Activated gamma-delta T cell (primary cell): ENCODE data around the gene ARRB1.
"Not testable (repeated sequence)": the region's sequence is repeated elsewhere in the genome, so short reads cannot be mapped to it uniquely, and the experiment has no call there.

ENCODE experiments used
- DNase-seq: peaks from one replicate; lab custom pipeline; 2025; lab: John Stamatoyannopoulos, UW

ARRB1 gene

DNA sequence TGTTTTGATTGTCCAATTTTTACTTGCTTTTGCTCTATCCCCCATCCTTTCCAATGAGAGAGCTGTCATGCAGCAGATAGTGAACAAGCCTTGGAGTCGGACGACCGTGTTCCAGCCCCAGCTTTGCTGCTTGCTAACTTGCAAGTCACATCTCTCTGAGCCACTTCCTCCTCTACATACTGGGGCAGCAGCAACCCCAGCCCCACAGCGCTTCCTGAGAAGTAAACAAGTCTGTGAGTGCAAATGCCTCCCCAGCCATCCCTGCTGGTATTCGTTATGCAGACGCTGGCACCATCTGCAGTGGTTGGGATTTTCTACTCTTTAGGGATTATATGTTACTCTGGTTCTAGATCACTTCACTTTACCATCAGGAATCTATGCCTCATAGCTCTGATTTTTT is 75.9 kb downstream of the ARRB1 start:
- no peak for DNase-seq

DNA sequence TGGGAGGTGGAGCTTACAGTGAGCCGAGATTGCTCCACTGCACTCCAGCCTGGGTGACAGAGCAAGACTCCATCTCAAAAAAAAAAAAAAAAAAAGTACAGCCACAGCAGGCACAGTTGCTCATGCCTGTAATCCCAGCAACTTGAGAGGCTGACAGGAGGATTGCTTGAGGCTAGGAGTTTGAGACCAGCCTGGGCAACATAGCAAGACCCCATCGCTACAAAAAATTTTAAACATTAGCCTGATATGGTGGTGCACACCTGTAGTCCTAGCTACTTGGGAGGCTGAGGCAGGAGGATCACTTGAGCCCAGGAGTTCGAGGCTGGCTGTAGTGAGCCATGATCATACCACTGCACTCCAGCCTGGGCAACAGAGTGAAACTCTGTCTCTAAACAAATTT is 76.7 kb downstream of the ARRB1 start:
- DNase-seq = not testable (repeated sequence)

DNA sequence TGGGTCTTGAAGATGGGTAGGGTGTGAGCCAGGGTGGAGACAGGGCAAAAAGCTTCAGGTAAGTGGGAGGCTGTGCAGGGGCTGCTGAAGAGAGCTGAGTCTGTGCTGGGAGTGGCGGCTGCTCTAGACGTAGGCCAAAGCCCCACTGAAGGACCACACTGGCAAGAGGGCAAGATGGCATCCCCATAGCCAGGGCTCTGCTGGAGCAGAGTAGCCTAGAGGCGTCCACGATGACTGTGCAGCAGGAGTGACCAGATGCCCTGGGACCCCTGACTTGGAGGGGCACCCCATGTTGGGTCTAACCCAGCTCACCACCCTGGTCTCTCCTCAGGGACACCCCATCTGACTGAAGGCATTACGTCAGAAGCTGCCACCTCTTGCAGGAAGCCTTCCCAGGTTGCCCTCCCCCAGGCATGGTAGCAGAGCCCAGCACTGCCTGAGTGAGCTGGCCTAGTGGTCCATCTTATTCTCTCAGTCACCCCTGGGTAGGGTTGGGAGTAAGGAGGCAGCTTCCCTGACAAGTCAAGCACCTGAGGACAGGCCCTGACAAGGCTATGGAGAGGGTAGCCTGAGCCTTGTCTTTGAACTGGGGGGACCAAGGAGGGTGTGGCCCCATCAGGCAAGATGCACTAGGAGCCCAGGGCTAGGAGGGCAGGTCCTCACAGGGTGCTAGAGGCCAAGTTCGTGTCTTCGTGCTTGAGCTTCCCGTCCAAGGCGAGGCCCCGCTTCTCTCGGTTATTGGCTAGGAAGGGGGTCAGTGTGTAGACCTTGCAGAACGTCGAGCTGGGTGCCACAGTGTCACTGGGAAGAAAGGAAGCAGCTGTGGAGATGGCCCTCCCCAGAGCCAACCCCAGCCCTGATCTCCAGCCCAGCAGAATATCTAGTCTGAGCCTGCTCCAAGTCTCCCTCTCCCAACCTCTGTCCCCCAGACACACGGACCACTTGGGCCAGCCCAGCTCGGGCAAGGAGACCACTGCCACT is 77.8 kb downstream of the ARRB1 start:
- DNase-seq = no peak

DNA sequence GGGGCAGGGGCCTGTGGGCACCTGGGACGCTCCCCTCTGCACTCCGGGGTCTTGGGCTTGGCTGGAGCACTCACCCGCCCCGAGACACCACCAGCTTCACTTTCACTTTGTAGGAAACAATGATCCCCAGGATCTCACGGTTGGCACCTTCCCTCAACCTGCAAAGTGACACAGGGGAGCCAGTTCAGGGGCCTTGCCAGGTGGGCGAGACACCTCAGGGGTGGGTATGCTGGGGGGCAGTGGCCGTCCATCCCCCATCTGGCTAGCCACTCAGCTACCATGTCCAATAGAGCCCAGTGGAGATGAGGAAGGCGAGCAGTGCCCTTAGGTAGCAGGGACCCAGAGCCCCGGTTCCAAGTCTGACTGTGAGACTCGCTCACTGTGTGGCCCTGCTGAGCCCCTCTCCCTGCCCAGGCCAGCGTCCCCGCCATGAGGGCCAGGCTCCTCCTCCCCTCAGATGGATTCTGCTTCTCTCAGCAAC is 78.6 kb downstream of the ARRB1 start:
- DNase-seq = no peak

DNA sequence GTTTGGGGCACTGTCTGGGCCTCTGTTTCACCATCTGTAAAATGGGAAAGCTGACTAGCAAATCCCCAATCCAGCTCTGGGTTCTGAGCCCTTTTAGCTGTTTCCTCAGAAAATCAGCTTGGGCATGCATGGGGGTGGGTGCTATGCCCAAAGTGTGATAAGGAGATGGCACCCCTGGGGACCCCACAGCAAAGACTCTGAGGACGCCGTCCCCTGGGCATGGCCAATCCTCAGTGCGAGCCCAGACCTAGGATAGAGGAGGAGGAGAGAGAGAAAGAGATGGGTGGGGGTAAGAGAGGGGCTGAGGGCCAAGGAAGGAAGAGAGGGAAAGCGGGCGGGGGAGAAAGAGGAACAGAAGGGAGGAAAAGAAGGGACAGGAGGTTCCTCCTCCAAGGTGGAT is 79.1 kb downstream of the ARRB1 start:
- DNase-seq = no peak

DNA sequence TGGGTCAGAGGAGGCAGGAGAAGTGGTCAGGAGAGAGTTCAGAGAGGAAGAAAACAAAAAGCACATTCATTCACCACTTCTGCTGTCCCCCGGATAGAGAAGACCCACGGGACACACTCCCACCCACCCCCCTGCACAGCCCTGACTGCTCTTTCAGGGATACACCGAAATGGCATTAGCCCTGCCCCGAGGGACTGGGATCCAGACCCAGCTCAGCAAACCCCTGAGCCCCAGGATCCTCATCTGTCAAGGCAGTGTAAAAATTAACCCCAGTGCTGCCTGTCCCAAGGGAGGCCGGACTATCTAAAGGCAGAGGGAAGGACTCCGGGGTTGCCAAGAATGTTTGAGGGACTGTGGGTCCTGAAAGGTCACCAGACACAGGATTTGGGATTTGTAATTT is 79.7 kb downstream of the ARRB1 start:
- DNase-seq = no peak

DNA sequence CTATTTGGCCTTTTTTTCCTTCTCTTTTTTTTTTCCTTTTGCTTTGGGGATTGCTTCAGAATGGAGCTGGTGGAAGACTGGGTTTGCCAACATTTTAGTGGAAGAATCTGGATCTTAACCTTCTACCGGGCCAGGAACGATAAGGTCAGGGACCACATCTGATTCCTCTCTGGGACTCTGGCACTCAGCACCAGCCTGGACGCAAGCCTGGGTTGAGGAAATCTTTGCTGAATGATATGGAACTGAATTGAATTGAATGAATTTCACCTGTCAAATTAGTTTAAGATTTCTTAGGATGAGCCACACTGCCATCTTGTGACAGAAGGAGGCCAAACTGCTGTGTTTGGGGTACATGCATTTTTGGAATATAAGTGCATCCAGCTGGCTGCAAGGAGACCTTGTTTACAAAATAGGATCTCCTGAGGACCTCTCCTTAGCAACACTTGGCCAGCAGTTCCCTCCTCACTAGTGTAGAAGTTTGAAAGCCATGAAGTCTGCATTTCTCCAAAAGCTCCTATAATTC is 80.5 kb downstream of the ARRB1 start:
- DNase-seq = no peak

DNA sequence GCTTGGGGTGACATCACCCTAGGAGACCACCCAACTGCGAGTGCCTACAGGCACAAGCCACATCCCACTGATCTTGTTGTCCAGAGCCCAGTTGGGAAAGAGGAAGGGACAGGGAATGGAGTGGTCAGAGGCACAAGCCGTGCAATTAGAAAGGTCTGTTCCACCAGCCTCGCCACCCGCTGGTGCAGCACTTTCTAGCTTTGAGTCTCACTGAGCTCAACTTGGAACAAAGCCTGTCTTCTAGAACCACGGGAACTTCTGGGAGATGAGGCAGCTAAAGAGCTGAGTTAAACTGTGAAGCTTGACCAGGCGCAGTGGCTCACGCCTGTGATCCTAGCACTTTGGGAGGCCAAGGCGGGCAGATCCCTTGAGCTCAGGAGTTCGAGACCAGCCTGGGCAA is 81.6 kb downstream of the ARRB1 start:
- no peak for DNase-seq

DNA sequence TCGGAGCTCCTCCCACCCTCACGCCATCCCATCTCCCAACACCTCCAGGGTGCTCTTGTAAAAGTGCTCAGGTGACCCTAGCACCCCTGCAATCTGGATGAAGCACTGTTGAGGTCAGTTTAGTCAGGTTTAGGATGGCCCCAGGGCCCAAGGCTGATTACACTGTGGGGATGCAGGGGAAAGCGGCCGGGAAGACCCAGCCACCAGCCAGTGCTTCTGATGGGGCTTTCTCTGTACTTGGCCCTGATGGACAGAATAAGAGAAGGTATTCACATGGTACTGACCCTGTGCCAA is 82.1 kb downstream of the ARRB1 start:
- DNase-seq = no peak

DNA sequence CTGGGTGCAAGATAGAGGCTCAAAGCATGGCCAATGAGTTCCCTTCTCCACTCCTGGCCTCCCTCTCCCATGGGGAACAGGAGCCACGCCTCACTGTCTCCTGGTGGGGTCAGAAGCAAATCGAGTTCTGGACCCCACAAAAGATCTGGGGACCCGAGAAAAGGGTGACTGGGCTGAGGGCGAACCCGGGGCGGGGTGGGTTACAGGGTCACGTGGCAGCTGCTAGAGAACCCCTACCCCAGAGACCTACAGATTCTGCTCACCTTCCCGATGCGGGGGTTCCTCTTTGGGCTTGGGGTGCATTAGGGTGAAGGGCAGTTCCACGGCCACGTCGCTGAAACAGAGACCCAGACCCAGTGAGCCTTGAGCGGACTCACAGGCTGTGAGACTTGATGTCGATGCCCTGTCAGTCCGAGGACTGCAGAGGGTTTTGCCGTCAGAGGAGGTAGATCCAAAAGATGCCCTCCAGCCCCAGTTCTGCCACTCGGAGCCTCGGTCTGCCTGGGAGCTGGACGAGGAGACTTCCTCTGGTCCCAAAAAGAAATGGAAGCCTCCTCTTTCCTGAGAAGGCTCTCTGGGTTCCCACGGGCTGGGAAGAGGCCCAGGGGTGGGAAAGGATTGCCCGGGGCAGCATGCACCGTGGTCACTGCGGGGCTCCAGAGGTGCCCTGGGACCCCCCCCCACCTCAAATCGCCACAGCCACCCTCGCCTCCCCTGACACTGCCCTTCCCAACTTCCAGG is 82.7 kb downstream of the ARRB1 start:
- DNase-seq = no peak

DNA sequence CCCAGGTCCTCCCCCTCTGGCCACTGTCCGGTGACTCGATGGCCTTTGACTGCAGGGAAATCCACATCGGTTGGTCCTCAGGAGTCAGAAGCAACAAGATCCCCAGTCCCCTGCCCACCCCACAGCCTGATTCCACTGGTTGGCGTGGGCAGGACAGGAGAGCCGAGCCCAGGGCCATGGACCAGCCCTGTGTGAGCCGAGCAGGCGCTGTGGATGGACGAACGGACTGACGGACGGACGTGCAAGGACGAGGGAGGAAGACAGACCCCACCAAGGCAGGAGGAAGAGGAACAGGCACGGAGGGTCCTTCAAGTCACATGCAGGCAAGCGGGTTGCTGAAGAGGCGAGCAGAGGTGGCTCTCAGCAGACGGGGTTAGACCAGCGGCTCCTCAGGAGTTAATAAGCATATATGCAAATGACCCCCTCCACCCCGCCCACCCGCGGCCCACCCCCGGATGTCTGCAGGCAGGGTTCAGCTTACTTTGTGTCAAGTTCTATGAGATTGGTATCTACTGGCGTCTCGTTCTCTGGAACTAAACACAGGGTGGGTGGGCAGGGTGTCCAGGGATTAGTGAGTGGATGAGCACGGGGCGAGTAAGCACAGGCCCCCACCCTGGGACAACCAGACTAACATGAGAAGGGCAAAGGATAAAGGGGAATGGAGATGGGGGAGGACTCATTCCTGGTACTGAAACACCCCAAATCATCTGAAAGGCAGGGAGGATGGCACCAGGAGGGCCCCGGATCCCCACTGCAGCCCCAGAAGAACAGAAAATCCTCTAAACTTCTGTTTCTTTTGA is 84.1 kb downstream of the ARRB1 start:
- no peak for DNase-seq

DNA sequence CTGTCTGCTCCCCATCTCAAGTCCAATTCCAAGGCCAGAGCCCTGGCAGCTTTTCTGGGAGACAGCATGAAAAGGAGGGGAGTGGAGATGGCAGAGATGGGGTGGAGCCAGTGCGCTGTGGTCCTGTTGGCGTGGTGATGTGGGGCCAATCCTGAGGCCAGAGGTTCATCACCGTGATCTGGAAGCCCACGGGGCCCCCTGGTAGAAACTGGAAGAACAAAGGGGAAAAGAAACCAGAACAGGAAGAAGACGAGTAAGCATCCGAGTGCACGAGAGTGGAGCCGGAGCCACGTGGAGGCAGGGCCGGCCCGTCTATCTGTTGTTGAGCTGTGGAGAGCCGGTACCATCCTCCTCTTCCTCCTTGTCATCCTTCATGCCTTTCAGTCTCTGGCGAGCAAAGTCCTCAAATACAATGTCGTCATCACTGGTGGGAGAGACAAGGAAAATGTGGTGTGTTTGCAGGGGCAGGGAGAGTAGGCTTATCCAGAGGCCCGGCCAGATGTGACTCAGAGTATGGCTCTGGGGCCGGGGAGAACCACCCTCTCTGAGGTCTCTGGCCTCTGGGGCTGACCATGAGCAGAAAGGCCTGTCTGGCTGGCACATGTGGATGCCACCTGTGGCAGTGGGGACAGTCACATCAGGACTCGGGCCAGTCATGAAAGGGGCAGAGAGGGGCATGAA is 85.5 kb downstream of the ARRB1 start:
- no peak for DNase-seq

DNA sequence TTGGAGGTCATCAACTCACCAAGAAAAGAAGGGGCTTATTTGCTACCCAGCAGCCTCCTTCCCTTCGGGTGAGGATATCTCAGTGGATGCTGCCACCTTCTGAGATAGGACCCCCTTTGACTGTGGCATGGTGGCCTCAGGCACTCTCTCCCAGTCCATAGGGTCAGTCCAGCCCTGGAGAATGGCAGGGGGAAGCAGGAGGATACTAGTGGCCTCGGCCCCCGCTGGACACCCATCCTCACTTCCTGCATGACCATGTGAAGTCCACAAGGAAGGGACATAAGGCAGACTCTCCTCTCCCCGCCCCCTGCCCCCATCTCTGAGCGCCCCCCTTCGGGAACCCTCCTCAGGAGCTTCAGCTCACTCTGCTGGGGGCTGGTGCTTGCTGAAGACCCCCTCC is 86.5 kb downstream of the ARRB1 start:
- DNase-seq = no peak

DNA sequence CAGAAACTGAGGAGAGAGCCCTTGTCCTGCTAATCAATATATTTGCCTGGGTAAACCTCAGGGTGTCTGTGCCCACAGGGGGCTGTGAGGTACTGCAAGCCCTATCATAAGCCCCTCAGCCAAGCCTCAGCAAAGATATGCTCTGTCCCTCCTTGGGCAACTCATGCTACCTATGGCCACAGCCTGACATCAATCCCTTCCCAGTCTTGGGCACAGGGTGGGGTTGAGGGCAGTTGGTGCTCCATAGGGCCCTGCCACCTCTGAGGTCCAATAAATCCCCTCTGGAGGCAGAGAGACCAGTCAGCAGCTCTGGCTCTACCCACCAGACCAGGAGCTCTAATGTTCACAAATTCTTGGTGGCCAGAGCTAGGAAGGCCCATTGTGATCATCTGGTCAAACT is 87.1 kb downstream of the ARRB1 start:
- DNase-seq = no peak

DNA sequence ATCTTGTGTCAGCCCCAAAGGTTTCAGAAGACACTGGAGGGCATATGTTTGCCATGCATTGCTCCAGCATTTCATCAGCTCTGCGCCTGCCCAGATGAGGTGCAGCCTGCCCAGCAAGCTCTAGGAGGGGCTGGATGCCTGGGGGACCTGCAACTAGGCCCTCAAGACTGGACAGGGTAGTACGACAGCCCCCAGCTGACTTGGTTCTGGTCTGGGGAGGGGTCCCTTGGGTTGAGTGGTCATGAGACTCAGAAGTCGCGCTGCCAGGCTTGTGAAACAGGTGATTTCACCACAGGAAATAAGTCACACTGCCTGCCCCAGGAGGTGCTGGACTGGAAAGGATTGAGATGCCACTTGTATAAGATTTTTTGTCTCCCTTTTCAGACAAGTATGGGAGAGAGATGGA is 87.5 kb downstream of the ARRB1 start:
- no peak for DNase-seq

DNA sequence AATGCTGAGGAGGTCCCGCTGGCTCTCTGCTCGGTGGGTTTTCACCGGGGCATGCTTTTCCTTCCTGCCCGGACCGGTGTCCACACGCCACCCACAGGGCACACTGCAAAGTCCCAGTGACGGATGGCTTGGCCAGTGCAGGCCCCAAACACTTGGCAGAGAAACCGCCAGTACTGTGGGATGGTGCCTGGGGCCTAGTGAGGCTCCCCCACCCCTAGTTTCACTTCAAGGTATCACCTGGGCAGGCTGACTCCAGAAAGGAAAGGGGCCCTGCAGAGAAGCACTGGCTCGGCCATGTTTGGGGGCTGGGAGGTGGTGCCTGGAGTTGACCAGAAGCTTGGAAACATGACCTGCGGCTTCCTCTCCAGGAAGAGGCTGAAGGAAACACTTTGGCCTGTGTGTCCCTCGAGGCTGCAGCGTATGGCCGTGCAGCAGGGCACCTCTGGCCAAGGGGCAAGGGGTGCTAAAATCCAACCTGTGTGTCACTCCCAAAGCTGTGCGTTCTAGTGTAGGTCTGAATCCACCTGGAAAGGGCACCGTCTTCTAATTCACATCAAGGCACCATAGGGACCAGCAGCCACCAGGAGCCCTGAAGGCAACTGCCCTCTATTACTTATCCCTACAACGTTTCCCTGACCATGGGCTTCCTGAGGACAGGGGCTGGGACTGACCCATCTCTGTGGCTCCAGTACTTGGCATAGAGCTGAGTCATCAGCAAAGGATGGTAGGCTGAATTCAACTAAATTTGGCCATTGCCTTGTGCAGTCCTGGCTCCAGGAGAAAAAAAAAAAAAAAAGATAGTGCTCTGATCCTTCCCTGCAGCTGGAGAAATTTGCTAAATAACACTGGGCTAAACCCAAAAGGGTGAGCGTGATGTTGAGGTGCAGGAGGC is 88.3 kb downstream of the ARRB1 start:
- no peak for DNase-seq

DNA sequence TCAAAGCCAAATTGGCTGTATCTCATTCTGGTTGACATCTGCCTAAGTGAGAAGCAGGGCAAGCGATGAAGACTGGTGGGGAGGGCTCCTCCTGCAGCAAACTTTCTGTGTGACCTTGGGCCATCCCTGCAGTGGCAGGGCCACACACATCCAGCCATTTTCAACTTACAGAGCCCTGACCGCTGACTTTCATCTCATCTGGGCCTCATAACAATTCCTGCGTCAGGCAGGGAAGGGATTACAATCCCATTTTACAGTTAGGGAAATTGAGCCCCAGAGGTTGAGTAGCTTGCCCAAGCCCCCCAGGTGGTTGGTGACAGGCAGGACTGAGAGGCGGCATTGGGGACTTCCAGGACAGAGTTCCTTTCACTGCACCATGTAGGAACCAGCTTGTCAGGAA is 89.0 kb downstream of the ARRB1 start:
- DNase-seq = no peak

DNA sequence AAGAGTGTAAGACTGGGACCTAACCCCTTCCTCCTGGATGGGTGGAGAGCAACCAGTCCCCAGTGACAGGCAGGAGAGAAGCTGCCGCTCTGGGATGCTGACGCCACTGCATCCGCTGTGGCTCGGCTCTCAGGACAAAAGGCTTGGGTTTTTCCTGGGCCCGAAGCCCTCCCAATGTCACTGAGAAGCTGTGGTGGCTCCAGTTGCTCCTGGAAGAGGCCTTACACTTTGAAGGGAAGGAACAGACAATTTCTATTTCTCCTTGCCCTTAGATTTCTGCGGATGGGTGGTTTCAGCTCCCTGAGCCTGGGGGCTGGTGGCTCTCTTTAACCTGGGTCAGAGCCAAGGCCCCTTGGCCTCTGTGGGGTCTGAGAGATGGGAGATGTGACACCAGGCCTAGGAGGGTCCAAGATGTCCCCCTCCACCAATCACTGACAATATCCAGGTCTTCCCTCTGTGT is 89.5 kb downstream of the ARRB1 start:
- no peak for DNase-seq

DNA sequence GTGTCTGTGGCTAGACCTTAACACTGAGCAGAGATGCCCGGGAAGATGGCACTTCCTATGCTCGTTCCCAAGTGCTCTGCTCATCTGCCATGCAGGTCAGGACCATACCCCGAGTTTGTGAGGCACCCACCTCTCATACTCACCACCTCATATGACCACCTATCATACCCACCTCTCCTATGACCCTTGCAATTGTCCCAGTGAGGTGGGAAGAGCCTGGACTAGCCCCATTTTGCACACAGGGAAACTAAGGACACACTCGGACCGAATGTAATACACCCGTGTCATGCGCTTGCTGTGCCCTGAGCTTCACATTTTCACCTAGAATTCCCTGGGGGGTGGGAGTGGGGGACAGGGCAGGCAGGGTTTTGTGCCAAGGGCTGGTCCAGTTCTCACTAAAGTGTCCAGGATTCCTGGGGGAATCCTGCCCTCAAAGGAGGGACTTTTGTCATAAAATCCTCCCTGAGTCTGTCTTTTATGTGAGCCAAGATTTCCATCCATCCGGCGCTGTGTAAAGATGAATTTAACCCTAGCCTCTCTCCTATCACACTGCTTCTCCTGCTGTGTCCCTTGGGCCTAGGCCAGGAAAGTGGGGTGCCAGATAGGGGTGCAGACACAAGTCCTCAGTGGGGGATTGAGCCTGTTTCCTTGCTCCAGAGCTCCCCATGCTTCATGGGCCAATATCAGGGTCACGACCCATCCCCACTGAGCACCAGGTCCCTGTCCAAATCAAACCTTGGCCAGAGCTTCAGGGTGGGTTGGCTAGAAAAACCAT is 90.9 kb downstream of the ARRB1 start:
- no peak for DNase-seq

DNA sequence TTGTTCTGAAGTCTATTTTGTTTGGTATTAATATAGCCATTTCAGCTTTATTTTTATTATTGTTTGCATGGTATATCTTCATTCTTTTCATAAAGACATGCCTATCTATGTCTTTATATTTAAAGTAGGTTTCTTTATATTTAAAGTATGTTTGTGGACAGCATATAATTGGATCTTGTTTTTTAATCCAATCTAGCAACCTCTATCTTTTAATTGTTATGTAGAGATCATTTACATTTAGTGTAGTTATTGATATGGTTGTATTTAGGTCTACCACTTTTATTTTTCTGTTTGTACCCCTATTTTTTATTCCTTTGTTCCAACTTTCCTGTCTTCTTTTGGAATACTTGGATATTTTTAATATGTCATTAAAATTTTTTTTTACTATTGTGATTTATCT is 97.1 kb downstream of the ARRB1 start:
- no peak for DNase-seq
